Measurements from ENCODE around the gene DDX27. TPM values are rescaled to one million over a fixed set of nuclear protein-coding genes. Genes with fewer than 3 reads are reported as not detected.

The DDX27 gene
- total RNA-seq, 1 experiment from 2014 or later, result 54.8 TPM

DNA sequence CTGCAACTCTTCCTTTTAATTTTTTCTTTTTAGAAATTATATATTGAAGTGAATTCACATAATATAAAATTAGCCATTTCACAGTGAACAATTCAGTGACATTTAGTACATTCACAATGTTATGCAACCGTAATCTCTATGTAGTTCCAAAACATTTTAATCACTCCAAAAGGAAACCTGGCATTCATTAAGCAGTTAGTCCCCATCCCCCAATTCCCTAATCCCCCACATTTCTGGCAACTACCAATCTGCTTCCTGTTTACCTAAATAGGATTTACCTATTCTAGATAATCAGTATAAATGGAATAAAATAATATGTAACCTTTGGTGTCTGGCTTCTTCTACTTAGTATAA, 8.5 kb upstream of the DDX27 start:
- Mint-ChIP-seq H3K27ac (no peak overlapping the region), H3K9me3 (peaks cover 11% of the 10 kb centered on the region), H3K36me3 (peaks cover 8% of the 10 kb centered on the region; the same call in 1 of the 2 replicates), H3K27me3 (ENCODE audit: low read depth) (no peaks in the 10 kb centered on the region), H3K4me1 (no peaks in the 10 kb centered on the region), H3K4me3 (no peak overlapping the region)
- POLR2A ChIA-PET, result no interaction called here
- CTCF ChIA-PET, result no interaction called here
- ATAC-seq (no peak), DNase-seq (ENCODE audit: low spot score) (no peak)
- TF ChIP-seq JUN (CRISPR knock-in tag; IDR thresholded peaks at IDR 0.05), result no peak
- TF ChIP-seq TP53 (CRISPR knock-in tag; IDR thresholded peaks at IDR 0.05), result no peak
- TF ChIP-seq PRRX2 (CRISPR knock-in tag; IDR thresholded peaks at IDR 0.05), result no peak
- TF ChIP-seq ZNF219 (CRISPR knock-in tag; IDR thresholded peaks at IDR 0.05; ENCODE audit: borderline replicate concordance), result no peak
- TF ChIP-seq NR2C2 (CRISPR knock-in tag; IDR thresholded peaks at IDR 0.05), result no peak
- TF ChIP-seq CBFB (CRISPR knock-in tag; IDR thresholded peaks at IDR 0.05; ENCODE audit: low read depth), result no peak
- TF ChIP-seq, protein P1, sequence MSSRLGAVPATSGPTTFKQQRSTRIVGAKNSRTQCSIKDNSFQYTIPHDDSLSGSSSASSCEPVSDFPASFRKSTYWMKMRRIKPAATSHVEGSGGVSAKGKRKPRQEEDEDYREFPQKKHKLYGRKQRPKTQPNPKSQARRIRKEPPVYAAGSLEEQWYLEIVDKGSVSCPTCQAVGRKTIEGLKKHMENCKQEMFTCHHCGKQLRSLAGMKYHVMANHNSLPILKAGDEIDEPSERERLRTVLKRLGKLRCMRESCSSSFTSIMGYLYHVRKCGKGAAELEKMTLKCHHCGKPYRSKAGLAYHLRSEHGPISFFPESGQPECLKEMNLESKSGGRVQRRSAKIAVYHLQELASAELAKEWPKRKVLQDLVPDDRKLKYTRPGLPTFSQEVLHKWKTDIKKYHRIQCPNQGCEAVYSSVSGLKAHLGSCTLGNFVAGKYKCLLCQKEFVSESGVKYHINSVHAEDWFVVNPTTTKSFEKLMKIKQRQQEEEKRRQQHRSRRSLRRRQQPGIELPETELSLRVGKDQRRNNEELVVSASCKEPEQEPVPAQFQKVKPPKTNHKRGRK (CRISPR knock-in tag; IDR thresholded peaks at IDR 0.05; ENCODE audit: borderline replicate concordance), result no peak
- TF ChIP-seq, protein P2, sequence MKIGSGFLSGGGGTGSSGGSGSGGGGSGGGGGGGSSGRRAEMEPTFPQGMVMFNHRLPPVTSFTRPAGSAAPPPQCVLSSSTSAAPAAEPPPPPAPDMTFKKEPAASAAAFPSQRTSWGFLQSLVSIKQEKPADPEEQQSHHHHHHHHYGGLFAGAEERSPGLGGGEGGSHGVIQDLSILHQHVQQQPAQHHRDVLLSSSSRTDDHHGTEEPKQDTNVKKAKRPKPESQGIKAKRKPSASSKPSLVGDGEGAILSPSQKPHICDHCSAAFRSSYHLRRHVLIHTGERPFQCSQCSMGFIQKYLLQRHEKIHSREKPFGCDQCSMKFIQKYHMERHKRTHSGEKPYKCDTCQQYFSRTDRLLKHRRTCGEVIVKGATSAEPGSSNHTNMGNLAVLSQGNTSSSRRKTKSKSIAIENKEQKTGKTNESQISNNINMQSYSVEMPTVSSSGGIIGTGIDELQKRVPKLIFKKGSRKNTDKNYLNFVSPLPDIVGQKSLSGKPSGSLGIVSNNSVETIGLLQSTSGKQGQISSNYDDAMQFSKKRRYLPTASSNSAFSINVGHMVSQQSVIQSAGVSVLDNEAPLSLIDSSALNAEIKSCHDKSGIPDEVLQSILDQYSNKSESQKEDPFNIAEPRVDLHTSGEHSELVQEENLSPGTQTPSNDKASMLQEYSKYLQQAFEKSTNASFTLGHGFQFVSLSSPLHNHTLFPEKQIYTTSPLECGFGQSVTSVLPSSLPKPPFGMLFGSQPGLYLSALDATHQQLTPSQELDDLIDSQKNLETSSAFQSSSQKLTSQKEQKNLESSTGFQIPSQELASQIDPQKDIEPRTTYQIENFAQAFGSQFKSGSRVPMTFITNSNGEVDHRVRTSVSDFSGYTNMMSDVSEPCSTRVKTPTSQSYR (CRISPR knock-in tag; IDR thresholded peaks at IDR 0.05), result no peak
- TF ChIP-seq GABPB1 (CRISPR knock-in tag; IDR thresholded peaks at IDR 0.05), result no peak
- TF ChIP-seq FOXJ3 (CRISPR knock-in tag; IDR thresholded peaks at IDR 0.05; ENCODE audit: borderline replicate concordance), result no peak
- no peak for TF ChIP-seq ZNF396 (CRISPR knock-in tag; IDR thresholded peaks at IDR 0.05; ENCODE audit: borderline replicate concordance)
- TF ChIP-seq, protein P3, sequence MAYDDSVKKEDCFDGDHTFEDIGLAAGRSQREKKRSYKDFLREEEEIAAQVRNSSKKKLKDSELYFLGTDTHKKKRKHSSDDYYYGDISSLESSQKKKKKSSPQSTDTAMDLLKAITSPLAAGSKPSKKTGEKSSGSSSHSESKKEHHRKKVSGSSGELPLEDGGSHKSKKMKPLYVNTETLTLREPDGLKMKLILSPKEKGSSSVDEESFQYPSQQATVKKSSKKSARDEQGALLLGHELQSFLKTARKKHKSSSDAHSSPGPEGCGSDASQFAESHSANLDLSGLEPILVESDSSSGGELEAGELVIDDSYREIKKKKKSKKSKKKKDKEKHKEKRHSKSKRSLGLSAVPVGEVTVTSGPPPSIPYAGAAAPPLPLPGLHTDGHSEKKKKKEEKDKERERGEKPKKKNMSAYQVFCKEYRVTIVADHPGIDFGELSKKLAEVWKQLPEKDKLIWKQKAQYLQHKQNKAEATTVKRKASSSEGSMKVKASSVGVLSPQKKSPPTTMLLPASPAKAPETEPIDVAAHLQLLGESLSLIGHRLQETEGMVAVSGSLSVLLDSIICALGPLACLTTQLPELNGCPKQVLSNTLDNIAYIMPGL (CRISPR knock-in tag; IDR thresholded peaks at IDR 0.05), result no peak
- TF ChIP-seq, protein P4, sequence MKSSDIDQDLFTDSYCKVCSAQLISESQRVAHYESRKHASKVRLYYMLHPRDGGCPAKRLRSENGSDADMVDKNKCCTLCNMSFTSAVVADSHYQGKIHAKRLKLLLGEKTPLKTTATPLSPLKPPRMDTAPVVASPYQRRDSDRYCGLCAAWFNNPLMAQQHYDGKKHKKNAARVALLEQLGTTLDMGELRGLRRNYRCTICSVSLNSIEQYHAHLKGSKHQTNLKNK (CRISPR knock-in tag; IDR thresholded peaks at IDR 0.05), result no peak
- no peak for TF ChIP-seq ZNF671 (CRISPR knock-in tag; IDR thresholded peaks at IDR 0.05)

DNA sequence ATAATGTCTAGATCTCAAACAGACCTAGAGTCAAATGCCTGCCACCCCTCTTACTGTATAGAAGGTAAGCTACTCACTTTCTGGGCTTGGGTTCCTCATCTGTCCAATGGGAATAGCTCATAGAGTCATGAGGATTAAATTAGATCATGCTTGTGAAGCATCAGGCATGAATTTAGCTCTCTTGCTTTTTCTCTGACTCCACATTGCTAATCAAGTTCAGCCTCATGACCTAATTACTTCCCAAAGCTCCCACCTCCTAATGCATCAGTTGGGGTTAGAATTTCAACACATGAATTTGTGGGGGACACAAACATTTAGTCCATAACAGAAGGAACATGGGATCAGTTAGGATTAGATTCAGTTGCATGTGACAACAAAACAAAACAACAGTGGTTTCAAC, 4.6 kb upstream of the DDX27 start:
- TF ChIP-seq SP1 (CRISPR knock-in tag; conservative IDR thresholded peaks at IDR 0.05) (no peak), CREM (CRISPR knock-in tag; IDR thresholded peaks at IDR 0.05) (no peak), ZNF671 (CRISPR knock-in tag; IDR thresholded peaks at IDR 0.05) (no peak), NFE2L1 (CRISPR knock-in tag; IDR thresholded peaks at IDR 0.05) (no peak)
- TF ChIP-seq, protein P3 (CRISPR knock-in tag; IDR thresholded peaks at IDR 0.05), result no peak
- TF ChIP-seq, protein P5, sequence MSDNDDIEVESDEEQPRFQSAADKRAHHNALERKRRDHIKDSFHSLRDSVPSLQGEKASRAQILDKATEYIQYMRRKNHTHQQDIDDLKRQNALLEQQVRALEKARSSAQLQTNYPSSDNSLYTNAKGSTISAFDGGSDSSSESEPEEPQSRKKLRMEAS (CRISPR knock-in tag; IDR thresholded peaks at IDR 0.05), result no peak
- TF ChIP-seq, protein P6, sequence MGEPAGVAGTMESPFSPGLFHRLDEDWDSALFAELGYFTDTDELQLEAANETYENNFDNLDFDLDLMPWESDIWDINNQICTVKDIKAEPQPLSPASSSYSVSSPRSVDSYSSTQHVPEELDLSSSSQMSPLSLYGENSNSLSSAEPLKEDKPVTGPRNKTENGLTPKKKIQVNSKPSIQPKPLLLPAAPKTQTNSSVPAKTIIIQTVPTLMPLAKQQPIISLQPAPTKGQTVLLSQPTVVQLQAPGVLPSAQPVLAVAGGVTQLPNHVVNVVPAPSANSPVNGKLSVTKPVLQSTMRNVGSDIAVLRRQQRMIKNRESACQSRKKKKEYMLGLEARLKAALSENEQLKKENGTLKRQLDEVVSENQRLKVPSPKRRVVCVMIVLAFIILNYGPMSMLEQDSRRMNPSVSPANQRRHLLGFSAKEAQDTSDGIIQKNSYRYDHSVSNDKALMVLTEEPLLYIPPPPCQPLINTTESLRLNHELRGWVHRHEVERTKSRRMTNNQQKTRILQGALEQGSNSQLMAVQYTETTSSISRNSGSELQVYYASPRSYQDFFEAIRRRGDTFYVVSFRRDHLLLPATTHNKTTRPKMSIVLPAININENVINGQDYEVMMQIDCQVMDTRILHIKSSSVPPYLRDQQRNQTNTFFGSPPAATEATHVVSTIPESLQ (CRISPR knock-in tag; IDR thresholded peaks at IDR 0.05), result no peak
- TF ChIP-seq, protein P7, sequence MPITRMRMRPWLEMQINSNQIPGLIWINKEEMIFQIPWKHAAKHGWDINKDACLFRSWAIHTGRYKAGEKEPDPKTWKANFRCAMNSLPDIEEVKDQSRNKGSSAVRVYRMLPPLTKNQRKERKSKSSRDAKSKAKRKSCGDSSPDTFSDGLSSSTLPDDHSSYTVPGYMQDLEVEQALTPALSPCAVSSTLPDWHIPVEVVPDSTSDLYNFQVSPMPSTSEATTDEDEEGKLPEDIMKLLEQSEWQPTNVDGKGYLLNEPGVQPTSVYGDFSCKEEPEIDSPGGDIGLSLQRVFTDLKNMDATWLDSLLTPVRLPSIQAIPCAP (CRISPR knock-in tag; IDR thresholded peaks at IDR 0.05), result no peak
- TF ChIP-seq, protein P8, sequence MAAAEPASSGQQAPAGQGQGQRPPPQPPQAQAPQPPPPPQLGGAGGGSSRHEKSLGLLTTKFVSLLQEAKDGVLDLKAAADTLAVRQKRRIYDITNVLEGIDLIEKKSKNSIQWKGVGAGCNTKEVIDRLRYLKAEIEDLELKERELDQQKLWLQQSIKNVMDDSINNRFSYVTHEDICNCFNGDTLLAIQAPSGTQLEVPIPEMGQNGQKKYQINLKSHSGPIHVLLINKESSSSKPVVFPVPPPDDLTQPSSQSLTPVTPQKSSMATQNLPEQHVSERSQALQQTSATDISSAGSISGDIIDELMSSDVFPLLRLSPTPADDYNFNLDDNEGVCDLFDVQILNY (CRISPR knock-in tag; IDR thresholded peaks at IDR 0.05), result no peak
- TF ChIP-seq, protein P9, sequence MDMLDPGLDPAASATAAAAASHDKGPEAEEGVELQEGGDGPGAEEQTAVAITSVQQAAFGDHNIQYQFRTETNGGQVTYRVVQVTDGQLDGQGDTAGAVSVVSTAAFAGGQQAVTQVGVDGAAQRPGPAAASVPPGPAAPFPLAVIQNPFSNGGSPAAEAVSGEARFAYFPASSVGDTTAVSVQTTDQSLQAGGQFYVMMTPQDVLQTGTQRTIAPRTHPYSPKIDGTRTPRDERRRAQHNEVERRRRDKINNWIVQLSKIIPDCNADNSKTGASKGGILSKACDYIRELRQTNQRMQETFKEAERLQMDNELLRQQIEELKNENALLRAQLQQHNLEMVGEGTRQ (CRISPR knock-in tag; IDR thresholded peaks at IDR 0.05), result no peak
- H3K9me3 Mint-ChIP-seq, result peaks cover 11% of the 10 kb centered on the region
- no peak overlapping the region for H3K27ac Mint-ChIP-seq
- H3K36me3 Mint-ChIP-seq, result peaks cover 8% of the 10 kb centered on the region; the same call in 1 of the 2 replicates
- no peak overlapping the region for H3K4me3 Mint-ChIP-seq
- no peak for DNase-seq (ENCODE audit: low spot score)
- no peak for ATAC-seq
- POLR2A ChIA-PET, result no interaction called here
- H3K4me1 Mint-ChIP-seq, result peaks cover 10% of the 10 kb centered on the region
- H3K27me3 Mint-ChIP-seq (ENCODE audit: low read depth), result peaks cover 2% of the 10 kb centered on the region; the same call in 1 of the 2 replicates
- CTCF ChIA-PET, result interaction anchor here (1.5 kb wide), 1 partner anchor 81 kb away, joined by 10 read pairs; no protein-coding TSS in a partner anchor
